KOPT-K1 (cell line): ENCODE measurements around the gene BMP8A.
"Not testable (repeated sequence)": the region's sequence is repeated elsewhere in the genome, so short reads cannot be mapped to it uniquely, and the experiment has no call there.

ENCODE experiments used
- H3K27ac ChIP-seq: fragments of 200-600 bp; sonication (generic); 2 replicates; pipeline ENCODE4 v1.5.1; 2016; ENCODE audit warnings: antibody characterized with exemption, mild to moderate bottlenecking, low read depth, low read length; ENCODE audit not compliant: poor library complexity, severe bottlenecking
- H3K36me3 ChIP-seq: fragments of 200-600 bp; sonication (generic); 2 replicates; pipeline ENCODE4 v1.5.1; 2017; ENCODE audit warnings: antibody characterized with exemption, mild to moderate bottlenecking, low read length, moderate library complexity; ENCODE audit not compliant: insufficient read depth
- H3K9me3 ChIP-seq: fragments of 200-600 bp; sonication (generic); 2 replicates; pipeline ENCODE4 v1.5.1; 2017; ENCODE audit warnings: antibody characterized with exemption, low read length, mild to moderate bottlenecking; ENCODE audit not compliant: insufficient read depth, poor library complexity, severe bottlenecking

The BMP8A gene

GRCh38 chr1:39470040-39470439 is 21.4 kb upstream of the BMP8A start:
- H3K36me3 ChIP-seq: peaks cover 100% of the 10 kb centered on the region

GRCh38 chr1:39472826-39473225 is 18.6 kb upstream of the BMP8A start:
- Histone ChIP-seq H3K36me3 (peaks cover 93% of the 10 kb centered on the region), H3K27ac (no peak overlapping the region), H3K9me3 (no peaks in the 10 kb centered on the region)

More at GRCh38 chr1:39470040-39470439, 21.4 kb upstream of the BMP8A start:
- no peak overlapping the region for H3K27ac ChIP-seq
- H3K9me3 ChIP-seq: no peaks in the 10 kb centered on the region

DNA sequence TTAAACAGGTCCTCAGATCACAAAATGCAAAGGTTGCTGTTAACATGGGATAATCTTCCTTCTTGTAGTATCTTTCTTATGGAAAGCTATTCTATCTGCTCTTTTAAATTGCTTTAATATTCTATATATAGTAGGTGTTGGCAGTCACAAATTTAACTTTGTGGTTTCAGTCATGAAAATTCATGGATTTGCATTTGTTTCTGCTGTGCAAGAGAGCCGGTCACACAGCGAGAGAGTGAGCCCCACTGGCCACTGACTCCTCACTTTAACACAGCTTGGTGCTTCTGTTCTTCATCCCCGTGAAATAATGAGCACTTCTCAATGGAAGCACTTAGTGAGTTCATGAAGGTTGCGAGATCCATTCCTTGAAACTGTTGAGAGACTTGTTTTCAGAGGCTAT is 18.1 kb upstream of the BMP8A start:
- Histone ChIP-seq H3K9me3 (no peaks in the 10 kb centered on the region), H3K36me3 (peaks cover 93% of the 10 kb centered on the region), H3K27ac (no peak overlapping the region)

DNA sequence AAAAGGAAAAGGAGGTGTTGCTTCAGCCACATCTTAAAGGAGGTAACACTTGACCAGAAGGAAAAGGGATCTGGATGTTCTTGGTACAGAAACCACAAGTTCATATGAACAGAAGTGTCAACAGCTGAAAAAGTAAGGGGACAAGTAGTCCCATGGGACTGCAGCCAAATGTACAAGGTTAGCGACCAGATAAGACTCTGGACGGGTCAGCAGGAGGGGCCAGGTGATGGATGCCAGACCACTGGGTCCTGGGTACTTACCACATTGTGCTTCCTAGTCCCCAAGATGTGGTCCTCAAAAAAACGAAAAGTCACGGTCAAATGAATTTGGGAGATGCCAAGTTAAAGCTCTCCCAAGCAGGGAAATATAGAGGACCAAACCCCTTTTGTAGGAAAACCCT is 16.6 kb upstream of the BMP8A start:
- Histone ChIP-seq H3K9me3 (no peaks in the 10 kb centered on the region), H3K27ac (no peak overlapping the region), H3K36me3 (peaks cover 93% of the 10 kb centered on the region)

DNA sequence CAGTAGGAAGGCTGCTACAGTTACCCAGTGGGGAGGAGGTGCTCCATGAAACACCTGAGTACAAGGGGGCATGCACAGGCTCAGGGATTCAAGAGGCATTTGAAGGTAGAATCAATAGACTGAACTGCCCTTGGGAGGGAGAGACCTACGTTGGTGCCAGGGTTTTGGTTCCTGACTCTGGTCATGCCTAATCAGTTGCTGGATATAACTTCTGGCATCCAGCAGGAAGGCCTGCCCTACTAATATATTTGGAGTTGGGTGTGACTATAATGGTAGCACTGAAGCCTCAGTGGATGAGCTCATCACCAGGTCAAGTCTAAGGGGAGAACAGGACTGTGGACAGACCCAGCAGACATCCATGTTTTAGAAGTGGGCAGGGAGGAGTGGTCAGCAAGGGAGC is 15.9 kb upstream of the BMP8A start:
- not testable (repeated sequence) for H3K27ac ChIP-seq, H3K9me3 ChIP-seq
- peaks cover 93% of the 10 kb centered on the region for H3K36me3 ChIP-seq

- Histone ChIP-seq H3K27ac (no peak overlapping the region), H3K9me3 (no peaks in the 10 kb centered on the region), H3K36me3 (peaks cover 91% of the 10 kb centered on the region)
Observed at GRCh38 chr1:39478126-39478915, 13.1 kb upstream of the BMP8A start.

DNA sequence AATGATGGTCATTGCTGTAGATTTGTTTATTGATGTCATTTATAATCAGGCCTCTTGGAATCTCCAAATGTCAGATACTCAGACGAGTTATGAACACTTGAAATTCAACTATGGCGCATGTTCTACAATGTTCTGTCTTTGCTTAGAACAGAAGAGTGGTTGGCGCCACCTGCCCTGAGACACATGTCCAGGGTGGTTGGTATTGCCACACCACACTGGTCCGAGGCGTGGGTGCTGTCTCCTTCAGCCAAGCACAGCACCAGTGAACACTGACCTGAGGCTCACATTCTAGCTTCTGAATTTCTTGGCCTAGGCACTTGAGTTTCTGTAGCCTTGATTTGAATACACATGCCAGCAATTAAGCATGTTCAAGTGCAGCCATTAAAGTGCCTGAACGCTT is 10.1 kb upstream of the BMP8A start:
- Histone ChIP-seq H3K36me3 (peaks cover 91% of the 10 kb centered on the region), H3K27ac (no peak overlapping the region), H3K9me3 (no peaks in the 10 kb centered on the region)

- no peak overlapping the region for H3K27ac ChIP-seq
- H3K36me3 ChIP-seq: peaks cover 96% of the 10 kb centered on the region
- no peaks in the 10 kb centered on the region for H3K9me3 ChIP-seq
Observed at GRCh38 chr1:39483276-39483675, 8.2 kb upstream of the BMP8A start.

- Histone ChIP-seq H3K9me3 (no peaks in the 10 kb centered on the region), H3K36me3 (peaks cover 83% of the 10 kb centered on the region), H3K27ac (no peak overlapping the region)
Observed at GRCh38 chr1:39484564-39484963, 6.9 kb upstream of the BMP8A start.

GRCh38 chr1:39485046-39485803 is 6.2 kb upstream of the BMP8A start:
- Histone ChIP-seq H3K9me3 (no peaks in the 10 kb centered on the region), H3K27ac (no peak overlapping the region), H3K36me3 (peaks cover 77% of the 10 kb centered on the region)

GRCh38 chr1:39488012-39488545 is 3.4 kb upstream of the BMP8A start:
- no peak overlapping the region for H3K27ac ChIP-seq
- H3K9me3 ChIP-seq: no peaks in the 10 kb centered on the region
- H3K36me3 ChIP-seq: peaks cover 50% of the 10 kb centered on the region

DNA sequence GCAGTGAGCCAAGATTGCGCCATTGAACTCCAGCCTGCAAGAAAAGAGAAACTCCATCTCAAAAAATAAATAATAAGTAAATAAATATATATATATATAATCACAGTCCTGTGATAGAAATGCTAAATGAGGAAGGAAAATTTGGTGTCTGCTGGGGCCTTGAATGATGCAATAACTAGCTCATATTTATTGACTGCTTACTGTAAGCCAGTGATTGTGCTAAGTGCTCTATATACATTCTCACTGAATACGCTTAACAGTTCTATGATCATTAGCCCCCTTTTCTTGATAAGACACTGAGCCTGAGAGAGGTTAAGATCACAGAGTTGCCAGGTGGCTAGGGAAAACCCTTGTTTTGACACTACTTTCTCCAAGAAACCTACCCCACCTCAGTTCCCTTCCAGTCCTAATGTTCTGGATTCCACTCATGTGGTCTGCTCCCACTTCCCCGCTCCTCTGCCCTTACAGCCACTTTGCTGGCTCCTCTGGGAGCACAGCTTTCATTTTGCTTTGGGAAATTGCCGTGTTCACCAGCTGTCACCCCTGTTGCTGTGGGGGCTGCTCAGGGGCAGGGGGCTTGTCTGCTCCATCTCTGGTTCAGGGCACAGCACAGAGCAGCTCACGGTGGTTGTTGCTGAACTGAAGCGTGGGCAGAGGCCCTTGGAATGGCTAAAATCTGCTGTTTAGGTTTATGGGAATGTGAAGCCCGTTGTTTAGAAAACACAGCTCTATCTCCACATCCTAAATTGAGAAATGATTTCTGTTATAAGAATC is 2.5 kb upstream of the BMP8A start:
- no peaks in the 10 kb centered on the region for H3K9me3 ChIP-seq
- peaks cover 41% of the 10 kb centered on the region for H3K36me3 ChIP-seq
- no peak overlapping the region for H3K27ac ChIP-seq

DNA sequence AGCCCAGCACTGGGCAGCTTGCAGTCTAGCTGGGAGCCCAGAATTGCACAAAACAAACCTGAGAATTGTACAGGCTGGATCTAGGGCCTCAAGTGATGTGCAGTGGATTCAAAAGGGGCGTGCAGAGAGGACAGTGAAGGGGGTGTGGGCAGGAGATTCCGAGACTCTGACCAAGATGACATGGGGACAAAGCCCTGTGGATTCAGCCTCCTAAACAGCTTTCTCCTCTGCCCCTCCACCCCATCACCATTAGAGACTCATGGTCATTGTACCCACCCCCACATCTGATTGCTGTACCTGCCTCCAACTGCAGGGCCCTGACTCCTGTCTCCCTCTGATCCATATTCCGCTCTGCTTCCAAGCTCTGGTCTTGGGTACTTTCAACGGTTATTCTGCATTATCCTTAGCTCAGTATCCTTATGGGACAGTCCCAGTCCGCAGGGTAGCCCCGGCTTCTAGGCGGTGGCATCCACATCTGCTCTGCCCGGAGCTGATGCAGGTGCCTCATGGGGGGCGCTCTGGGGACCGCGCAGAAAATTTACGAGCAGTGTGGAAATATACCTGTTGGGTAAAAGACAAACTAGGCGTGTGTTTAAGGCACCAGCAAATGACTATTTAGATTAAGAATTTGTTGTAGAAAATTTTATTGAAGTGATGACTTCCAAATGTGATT is 1.7 kb upstream of the BMP8A start:
- Histone ChIP-seq H3K36me3 (peaks cover 34% of the 10 kb centered on the region), H3K27ac (no peak overlapping the region), H3K9me3 (no peaks in the 10 kb centered on the region)

DNA sequence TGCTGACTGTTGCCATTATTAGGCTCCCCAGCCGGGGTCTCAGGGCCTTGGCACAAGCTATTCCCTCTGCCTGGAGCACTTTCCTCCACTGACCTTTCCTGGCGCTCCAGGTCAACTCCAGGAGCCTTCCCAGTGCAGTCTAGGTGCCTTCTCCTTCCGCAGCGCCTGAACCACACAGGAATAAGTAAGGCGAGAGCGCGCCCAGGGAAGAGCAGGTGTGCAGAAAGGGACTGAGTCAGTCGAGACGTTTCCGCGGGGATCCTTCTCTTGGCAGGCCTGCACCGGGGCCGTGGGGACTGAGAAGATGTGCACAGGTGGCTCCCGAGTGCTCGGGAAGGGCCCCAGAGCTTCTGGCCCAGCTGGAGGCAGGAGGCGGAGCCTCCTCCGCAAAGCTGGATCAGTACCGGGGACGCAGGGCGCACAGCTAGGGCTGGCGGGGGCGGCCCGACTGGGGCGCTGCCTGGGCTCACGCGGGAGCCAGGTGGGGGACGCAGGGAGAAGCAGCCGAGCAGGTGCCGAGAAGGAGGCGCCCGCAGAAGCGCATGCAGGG is 765 bp upstream of the BMP8A start:
- peaks cover 24% of the 10 kb centered on the region for H3K36me3 ChIP-seq
- no peaks in the 10 kb centered on the region for H3K9me3 ChIP-seq
- H3K27ac ChIP-seq: no peak overlapping the region
